Spinal cord (tissue), 10 donors: Measurements from ENCODE around the gene CCNL1. TPM values are rescaled to one million over a fixed set of nuclear protein-coding genes. Genes with fewer than 3 reads are reported as not detected.
A peak's percentile ranks its signal among the peaks of the same experiment; 100 is the strongest.
"Not testable (repeated sequence)": the region's sequence is repeated elsewhere in the genome, so short reads cannot be mapped to it uniquely, and the experiment has no call there.

Experiments
- DNase-seq, 6 donors: peaks; one replicate each; pipeline versions ENCODE4 v3.0.0 to v3.0.0-alpha.2; 2013 to 2015; ENCODE audit warnings: low spot score in 6 of 6, low read depth in 4 of 6
- H3K27ac ChIP-seq: one replicate; pipeline ENCODE4 v1.5.1; 2013; ENCODE audit warnings: low read depth, low read length, control low read depth
- H3K27me3 ChIP-seq: one replicate; pipeline ENCODE4 v1.6.1; 2013; ENCODE audit warnings: low read length; ENCODE audit not compliant: control insufficient read depth, insufficient read depth
- H3K36me3 ChIP-seq: one replicate; pipeline ENCODE4 v1.6.1; 2013; ENCODE audit warnings: low read length; ENCODE audit not compliant: control insufficient read depth, insufficient read depth
- H3K4me1 ChIP-seq: one replicate; pipeline ENCODE4 v1.6.1; 2013; ENCODE audit warnings: low read length; ENCODE audit not compliant: control insufficient read depth, insufficient read depth
- H3K4me3 ChIP-seq: one replicate; pipeline ENCODE4 v1.5.1; 2013; ENCODE audit warnings: low read depth, low read length, control low read depth
- H3K9me3 ChIP-seq: one replicate; pipeline ENCODE4 v1.6.1; 2013; ENCODE audit warnings: low read length; ENCODE audit not compliant: control insufficient read depth, insufficient read depth
- WGBS: methylation state at CpG from one replicate; pipeline ENCODE4 v1.1.5; 2013; ENCODE audit warnings: missing lambda C conversion rate; ENCODE audit not compliant: insufficient coverage; 5-methylcytosine and 5-hydroxymethylcytosine counted together
- polyA plus RNA-seq, 2 donors: library from polyadenylated mRNA; unstranded; fragments of 120-200 nt; gene quantifications; one replicate each; pipeline ENCODE4 v1.2.1, GENCODE V29; 2013; ENCODE audit not compliant: insufficient read length in 2 of 2
- total RNA-seq, 2 donors: library from RNA; depleted of rRNA in 1 of 2; stranded (reverse); fragments of 120-200 nt in 1 of 2; fragments of >200 nt in 1 of 2; gene quantifications; one replicate each; pipeline versions ENCODE4 v1.2.3 to v1.2.4, GENCODE V29; 2013 to 2014
- donor health status: healthy.

Gene CCNL1
- total and polyA plus RNA-seq, 4 donors, result 70.0 to 154 (median 117) TPM

GRCh38 chr3:157173343-157173742 is 13.4 kb upstream of the CCNL1 start:
- H3K36me3 ChIP-seq, H3K4me3 ChIP-seq, H3K27ac ChIP-seq, DNase-seq, H3K9me3 ChIP-seq, H3K27me3 ChIP-seq: not testable (repeated sequence)
- 96% methylated on average over 11 of the region's 14 CpGs for WGBS
- peaks cover 21% of the 10 kb centered on the region for H3K4me1 ChIP-seq

GRCh38 chr3:157172746-157173145 is 12.8 kb upstream of the CCNL1 start:
- 53% methylated on average over 2 of the region's 4 CpGs for WGBS
- no peak overlapping the region for H3K4me3 ChIP-seq
- H3K27ac ChIP-seq, result no peak overlapping the region
- H3K9me3 ChIP-seq, result no peaks in the 10 kb centered on the region
- H3K4me1 ChIP-seq, result peaks cover 21% of the 10 kb centered on the region
- H3K36me3 ChIP-seq, result no peaks in the 10 kb centered on the region
- DNase-seq, result no peak
- H3K27me3 ChIP-seq, result no peaks in the 10 kb centered on the region

GRCh38 chr3:157170861-157171260 is 10.9 kb upstream of the CCNL1 start:
- Histone ChIP-seq H3K27ac (no peak overlapping the region), H3K27me3 (no peaks in the 10 kb centered on the region), H3K4me3 (no peak overlapping the region), H3K9me3 (no peaks in the 10 kb centered on the region), H3K36me3 (no peaks in the 10 kb centered on the region), H3K4me1 (peaks cover 16% of the 10 kb centered on the region)
- no peak for DNase-seq
- no CpG with 5 or more reads among the region's 3 CpGs for WGBS

GRCh38 chr3:157167371-157168042 is 7.6 kb upstream of the CCNL1 start:
- DNase-seq, result no peak
- no peaks in the 10 kb centered on the region for H3K27me3 ChIP-seq
- H3K36me3 ChIP-seq, result peaks cover 5% of the 10 kb centered on the region
- H3K27ac ChIP-seq, result no peak overlapping the region
- 78% methylated on average over 2 of the region's 5 CpGs for WGBS
- no peaks in the 10 kb centered on the region for H3K9me3 ChIP-seq
- no peak overlapping the region for H3K4me3 ChIP-seq
- H3K4me1 ChIP-seq, result no peaks in the 10 kb centered on the region

- no peaks in the 10 kb centered on the region for H3K27me3 ChIP-seq
- peaks cover 5% of the 10 kb centered on the region for H3K36me3 ChIP-seq
- no peak overlapping the region for H3K4me3 ChIP-seq
- no peak overlapping the region for H3K27ac ChIP-seq
- H3K4me1 ChIP-seq, result peaks cover 1% of the 10 kb centered on the region
- H3K9me3 ChIP-seq, result no peaks in the 10 kb centered on the region
- WGBS, result 83% methylated on average over 1 of the region's 2 CpGs
- DNase-seq, result no peak
Measured at GRCh38 chr3:157166561-157166960, 6.6 kb upstream of the CCNL1 start.

GRCh38 chr3:157166115-157166514 is 6.2 kb upstream of the CCNL1 start:
- Histone ChIP-seq H3K27ac (no peak overlapping the region), H3K9me3 (no peaks in the 10 kb centered on the region), H3K4me1 (peaks cover 3% of the 10 kb centered on the region), H3K36me3 (peaks cover 5% of the 10 kb centered on the region), H3K4me3 (no peak overlapping the region), H3K27me3 (no peaks in the 10 kb centered on the region)
- no peak for DNase-seq

GRCh38 chr3:157163217-157163953 is 3.4 kb upstream of the CCNL1 start:
- Histone ChIP-seq H3K4me1 (peaks cover 7% of the 10 kb centered on the region), H3K4me3 (no peak overlapping the region), H3K27me3 (no peaks in the 10 kb centered on the region), H3K27ac (no peak overlapping the region), H3K36me3 (peaks cover 5% of the 10 kb centered on the region), H3K9me3 (no peaks in the 10 kb centered on the region)
- DNase-seq, result no peak
- 95% methylated on average over 19 of the region's 19 CpGs for WGBS

GRCh38 chr3:157162620-157163019 is 2.7 kb upstream of the CCNL1 start:
- 60% methylated on average over 7 of the region's 7 CpGs for WGBS
- not testable (repeated sequence) for H3K4me1 ChIP-seq, H3K4me3 ChIP-seq, H3K9me3 ChIP-seq, DNase-seq, H3K27ac ChIP-seq, H3K36me3 ChIP-seq, H3K27me3 ChIP-seq

- Histone ChIP-seq H3K36me3 (peaks cover 5% of the 10 kb centered on the region), H3K9me3 (no peaks in the 10 kb centered on the region), H3K4me3 (peak overlapping the region; percentile 98), H3K27me3 (no peaks in the 10 kb centered on the region), H3K4me1 (peaks cover 7% of the 10 kb centered on the region), H3K27ac (peak overlapping the region; percentile 100)
- WGBS, result 20% methylated on average over 17 of the region's 22 CpGs
- DNase-seq, result peak in 2 of 6 donors; percentile 38 to 51
Measured at GRCh38 chr3:157160658-157161424, 894 bp upstream of the CCNL1 start.
